NCI-H1048 (cell line): ENCODE results near the gene PCED1B.
A peak's percentile ranks its signal among the peaks of the same experiment; 100 is the strongest.
"Not testable (repeated sequence)": the region's sequence is repeated elsewhere in the genome, so short reads cannot be mapped to it uniquely, and the experiment has no call there.

Source experiments
- DNase-seq: peaks from one replicate; lab custom pipeline; 2025; lab: John Stamatoyannopoulos, UW

PCED1B gene

GRCh38 chr12:47166365-47166764 lies 86.9 kb downstream of the PCED1B start:
- no peak for DNase-seq

GRCh38 chr12:47170281-47170680 lies 90.9 kb downstream of the PCED1B start:
- not testable (repeated sequence) for DNase-seq

GRCh38 chr12:47178014-47178413 lies 98.6 kb downstream of the PCED1B start:
- no peak for DNase-seq

GRCh38 chr12:47182164-47182938 lies 102.9 kb downstream of the PCED1B start:
- DNase-seq: not testable (repeated sequence)

GRCh38 chr12:47184229-47184628 lies 104.8 kb downstream of the PCED1B start:
- no peak for DNase-seq

GRCh38 chr12:47184813-47185212 lies 105.4 kb downstream of the PCED1B start:
- DNase-seq: no peak

- no peak for DNase-seq
These were observed 106.8 kb downstream of the PCED1B start for GRCh38 chr12:47186246-47186645.

- no peak for DNase-seq
These were observed 109.4 kb downstream of the PCED1B start for GRCh38 chr12:47188576-47189441.

GRCh38 chr12:47189728-47190127 lies 110.3 kb downstream of the PCED1B start:
- DNase-seq: no peak

- peak; percentile 39 for DNase-seq
These were observed 110.9 kb downstream of the PCED1B start for GRCh38 chr12:47190271-47190750.

GRCh38 chr12:47190905-47191304 lies 111.5 kb downstream of the PCED1B start:
- no peak for DNase-seq

GRCh38 chr12:47192051-47192450 lies 112.6 kb downstream of the PCED1B start:
- DNase-seq: no peak

GRCh38 chr12:47193066-47193465 lies 113.6 kb downstream of the PCED1B start:
- DNase-seq: no peak

- DNase-seq: no peak
These were observed 115.1 kb downstream of the PCED1B start for GRCh38 chr12:47194501-47194900.

GRCh38 chr12:47200446-47200845 lies 121.0 kb downstream of the PCED1B start:
- DNase-seq: no peak

- DNase-seq: not testable (repeated sequence)
These were observed 121.8 kb downstream of the PCED1B start for GRCh38 chr12:47201190-47201589.

GRCh38 chr12:47202176-47202575 lies 122.8 kb downstream of the PCED1B start:
- DNase-seq: no peak

GRCh38 chr12:47205532-47206449 lies 126.4 kb downstream of the PCED1B start:
- no peak for DNase-seq

GRCh38 chr12:47206450-47207339 lies 127.3 kb downstream of the PCED1B start:
- no peak for DNase-seq

- no peak for DNase-seq
These were observed 127.9 kb downstream of the PCED1B start for GRCh38 chr12:47207340-47207717.

- DNase-seq: no peak
These were observed 128.4 kb downstream of the PCED1B start for GRCh38 chr12:47207829-47208248.
